Endothelial cell of umbilical vein (primary cell): Measurements from ENCODE around the gene MYO7B.

ENCODE experiments used
- POLR2A ChIP-seq: IDR thresholded peaks from 2 replicates; pipeline ENCODE4 v1.6.1; 2012; ENCODE audit warnings: low read depth, mild to moderate bottlenecking, control low read depth, low read length
- POLR2AphosphoS5 ChIP-seq: IDR thresholded peaks from 2 replicates; pipeline ENCODE4 v1.6.1; 2012; ENCODE audit warnings: low read depth, mild to moderate bottlenecking, control low read depth, low read length, moderate library complexity; ENCODE audit not compliant: insufficient read depth
- TF ChIP-seq, protein P1 (sequence below), 2 donors: IDR thresholded peaks; 1 replicate in 1 of 2; 2 replicates in 1 of 2; pipeline ENCODE4 v1.5.1; 2011; ENCODE audit warnings: low read length in 2 of 2, mild to moderate bottlenecking in 2 of 2, moderate library complexity in 2 of 2, control low read depth in 1 of 2, inconsistent platforms in 1 of 2, low read depth in 1 of 2; ENCODE audit not compliant: insufficient read depth in 1 of 2; ENCODE audit errors: extremely low read depth in 1 of 2

DNA sequence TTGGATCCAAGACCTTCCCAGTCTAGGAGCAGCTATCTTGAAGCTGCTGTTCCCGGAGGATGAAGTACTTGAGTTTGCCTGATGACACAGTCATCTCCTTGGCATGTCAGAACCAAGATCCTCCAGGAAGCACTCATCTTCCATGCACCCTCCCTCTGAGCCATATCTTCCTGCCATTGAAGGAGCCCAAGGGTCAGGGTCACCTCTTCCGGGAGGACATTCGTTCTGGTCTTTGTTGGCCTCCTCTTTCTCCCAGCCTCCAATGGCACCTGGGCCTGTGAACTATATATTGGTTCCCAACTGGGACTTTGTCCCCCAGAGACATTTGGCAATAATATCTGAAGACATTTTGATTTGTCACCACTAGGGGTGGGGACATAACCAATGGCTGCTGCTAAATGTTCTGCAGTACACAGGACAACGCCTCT lies 4.2 kb upstream of the MYO7B start:
- TF ChIP-seq, protein P1, sequence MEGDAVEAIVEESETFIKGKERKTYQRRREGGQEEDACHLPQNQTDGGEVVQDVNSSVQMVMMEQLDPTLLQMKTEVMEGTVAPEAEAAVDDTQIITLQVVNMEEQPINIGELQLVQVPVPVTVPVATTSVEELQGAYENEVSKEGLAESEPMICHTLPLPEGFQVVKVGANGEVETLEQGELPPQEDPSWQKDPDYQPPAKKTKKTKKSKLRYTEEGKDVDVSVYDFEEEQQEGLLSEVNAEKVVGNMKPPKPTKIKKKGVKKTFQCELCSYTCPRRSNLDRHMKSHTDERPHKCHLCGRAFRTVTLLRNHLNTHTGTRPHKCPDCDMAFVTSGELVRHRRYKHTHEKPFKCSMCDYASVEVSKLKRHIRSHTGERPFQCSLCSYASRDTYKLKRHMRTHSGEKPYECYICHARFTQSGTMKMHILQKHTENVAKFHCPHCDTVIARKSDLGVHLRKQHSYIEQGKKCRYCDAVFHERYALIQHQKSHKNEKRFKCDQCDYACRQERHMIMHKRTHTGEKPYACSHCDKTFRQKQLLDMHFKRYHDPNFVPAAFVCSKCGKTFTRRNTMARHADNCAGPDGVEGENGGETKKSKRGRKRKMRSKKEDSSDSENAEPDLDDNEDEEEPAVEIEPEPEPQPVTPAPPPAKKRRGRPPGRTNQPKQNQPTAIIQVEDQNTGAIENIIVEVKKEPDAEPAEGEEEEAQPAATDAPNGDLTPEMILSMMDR (IDR thresholded peaks at IDR 0.05; ENCODE audit: extremely low read depth in 1 of 2, insufficient read depth in 1 of 2, low read depth in 1 of 2, low read length in 2 of 2) = no peak
- TF ChIP-seq POLR2AphosphoS5 (no peak), POLR2A (no peak)
